MM.1S (cell line): ENCODE data around the gene MTM1.
A peak's percentile ranks its signal among the peaks of the same experiment; 100 is the strongest.

Source experiments
- DNase-seq: peaks from one replicate; pipeline ENCODE4 v3.0.0-alpha.2; 2015
- H2AFZ ChIP-seq: fragments of 300-600 bp; sonication (generic); 2 replicates; pipeline ENCODE4 v1.6.0; 2016; ENCODE audit warnings: antibody characterized with exemption, low read length
- H3F3A ChIP-seq: fragments of 300-600 bp; sonication (generic); 2 replicates; pipeline ENCODE4 v1.6.1; 2016; ENCODE audit warnings: mild to moderate bottlenecking, antibody characterized with exemption, low read length, moderate library complexity, mixed read lengths; ENCODE audit not compliant: insufficient read depth
- H3K27ac ChIP-seq: fragments of 300-600 bp; sonication (generic); 2 replicates; pipeline ENCODE4 v1.5.1; 2016; ENCODE audit warnings: mild to moderate bottlenecking, low read length
- H3K27me3 ChIP-seq: fragments of 300-600 bp; sonication (generic); replicated peaks from 2 replicates; pipeline ENCODE4 v1.6.0; 2016; ENCODE audit warnings: low read length; ENCODE audit not compliant: insufficient read depth
- H3K36me3 ChIP-seq: fragments of 300-600 bp; sonication (generic); replicated peaks from 2 replicates; pipeline ENCODE4 v1.6.1; 2016; ENCODE audit warnings: mild to moderate bottlenecking, low read length, mixed read lengths; ENCODE audit not compliant: insufficient read depth
- H3K4me1 ChIP-seq: fragments of 300-600 bp; sonication (generic); 2 replicates; pipeline ENCODE4 v1.6.1; 2016; ENCODE audit warnings: low read length, mixed read lengths
- H3K4me2 ChIP-seq: fragments of 300-600 bp; sonication (generic); 2 replicates; pipeline ENCODE4 v1.6.0; 2016; ENCODE audit warnings: low read depth, low read length
- H3K4me3 ChIP-seq: fragments of 300-600 bp; sonication (generic); 2 replicates; pipeline ENCODE4 v1.5.1; 2016; ENCODE audit warnings: low read length, mixed read lengths
- H3K79me2 ChIP-seq: fragments of 300-600 bp; sonication (generic); 2 replicates; pipeline ENCODE4 v1.6.1; 2016; ENCODE audit warnings: mixed run types, low read length, mixed read lengths
- H3K9ac ChIP-seq: fragments of 300-600 bp; sonication (generic); 2 replicates; pipeline ENCODE4 v1.6.1; 2016; ENCODE audit warnings: low read length, mixed read lengths
- H3K9me2 ChIP-seq: fragments of 300-600 bp; sonication (generic); replicated peaks from 2 replicates; pipeline ENCODE4 v1.6.1; 2016; ENCODE audit warnings: mild to moderate bottlenecking, low read length, mixed read lengths; ENCODE audit not compliant: insufficient read depth
- H3K9me3 ChIP-seq: fragments of 300-600 bp; sonication (generic); replicated peaks from 2 replicates; pipeline ENCODE4 v1.6.1; 2016; ENCODE audit warnings: mild to moderate bottlenecking, low read length, mixed read lengths; ENCODE audit not compliant: insufficient read depth
- H4K20me1 ChIP-seq: fragments of 300-600 bp; sonication (generic); 2 replicates; pipeline ENCODE4 v1.6.1; 2016; ENCODE audit warnings: mild to moderate bottlenecking, low read length, moderate library complexity, mixed read lengths; ENCODE audit not compliant: insufficient read depth
- EZH2 ChIP-seq: fragments of 300-600 bp; sonication (generic); optimal IDR thresholded peaks from 2 replicates; pipeline ENCODE3; 2017; ENCODE audit warnings: low read depth, mild to moderate bottlenecking, antibody characterized with exemption, low read length, mixed read lengths
- EZH2phosphoT487 ChIP-seq: fragments of 300-600 bp; sonication (generic); IDR thresholded peaks from 2 replicates; pipeline ENCODE4 v1.6.1; 2018; ENCODE audit warnings: antibody characterized with exemption, low read length
- TF ChIP-seq, protein P1 (sequence below): fragments of 300-600 bp; sonication (generic); IDR thresholded peaks from 2 replicates; pipeline ENCODE4 v1.5.1; 2016; ENCODE audit warnings: antibody characterized with exemption, low read length, mixed read lengths

MTM1 gene

GRCh38 chrX:150696331-150696730 is 127.9 kb downstream of the MTM1 start:
- Histone ChIP-seq H3K79me2 (peaks cover 68% of the 10 kb centered on the region), H4K20me1 (0 out of 2 replicates have a peak, but pooled peaks cover 3% of the 10 kb centered on the region), H3K36me3 (no peaks in the 10 kb centered on the region; the same call in 1 of the 2 replicates), H3K4me2 (no peak overlapping the region), H3K27me3 (no peaks in the 10 kb centered on the region), H3K4me1 (peaks cover 23% of the 10 kb centered on the region), H3F3A (peaks cover 5% of the 10 kb centered on the region), H3K4me3 (no peak overlapping the region), H3K9me2 (no peaks in the 10 kb centered on the region), H3K9ac (no peak overlapping the region), H2AFZ (no peak overlapping the region), H3K27ac (no peak overlapping the region), H3K9me3 (no peaks in the 10 kb centered on the region)
- TF ChIP-seq, protein P1, sequence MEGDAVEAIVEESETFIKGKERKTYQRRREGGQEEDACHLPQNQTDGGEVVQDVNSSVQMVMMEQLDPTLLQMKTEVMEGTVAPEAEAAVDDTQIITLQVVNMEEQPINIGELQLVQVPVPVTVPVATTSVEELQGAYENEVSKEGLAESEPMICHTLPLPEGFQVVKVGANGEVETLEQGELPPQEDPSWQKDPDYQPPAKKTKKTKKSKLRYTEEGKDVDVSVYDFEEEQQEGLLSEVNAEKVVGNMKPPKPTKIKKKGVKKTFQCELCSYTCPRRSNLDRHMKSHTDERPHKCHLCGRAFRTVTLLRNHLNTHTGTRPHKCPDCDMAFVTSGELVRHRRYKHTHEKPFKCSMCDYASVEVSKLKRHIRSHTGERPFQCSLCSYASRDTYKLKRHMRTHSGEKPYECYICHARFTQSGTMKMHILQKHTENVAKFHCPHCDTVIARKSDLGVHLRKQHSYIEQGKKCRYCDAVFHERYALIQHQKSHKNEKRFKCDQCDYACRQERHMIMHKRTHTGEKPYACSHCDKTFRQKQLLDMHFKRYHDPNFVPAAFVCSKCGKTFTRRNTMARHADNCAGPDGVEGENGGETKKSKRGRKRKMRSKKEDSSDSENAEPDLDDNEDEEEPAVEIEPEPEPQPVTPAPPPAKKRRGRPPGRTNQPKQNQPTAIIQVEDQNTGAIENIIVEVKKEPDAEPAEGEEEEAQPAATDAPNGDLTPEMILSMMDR: no peak
- no peak for TF ChIP-seq EZH2phosphoT487
- no peak for TF ChIP-seq EZH2
- DNase-seq: peak; percentile 32

DNA sequence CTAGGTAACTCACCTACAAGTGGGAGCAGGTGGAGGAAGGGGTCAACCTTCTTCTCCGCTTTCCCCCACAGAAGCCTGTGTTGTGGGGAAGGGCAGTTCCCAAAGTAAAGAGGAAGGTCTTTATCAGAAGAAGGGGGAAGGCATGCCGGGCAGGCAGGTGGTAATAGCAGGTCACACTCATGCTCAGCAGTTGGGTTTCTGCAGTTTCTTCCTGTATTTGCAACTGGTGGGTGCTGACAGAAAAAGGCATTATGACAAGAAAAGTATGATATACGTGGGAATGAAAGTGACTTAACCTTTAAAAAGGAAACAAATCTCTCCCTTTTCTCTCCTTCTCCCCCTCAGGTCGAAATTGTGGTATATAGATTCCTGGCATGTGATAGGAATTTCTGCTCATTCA is 128.4 kb downstream of the MTM1 start:
- Histone ChIP-seq H3K36me3 (no peaks in the 10 kb centered on the region; the same call in 1 of the 2 replicates), H3K9ac (no peak overlapping the region), H2AFZ (no peak overlapping the region), H3K27me3 (no peaks in the 10 kb centered on the region), H3K79me2 (peaks cover 68% of the 10 kb centered on the region), H3K9me2 (no peaks in the 10 kb centered on the region), H3K4me2 (no peak overlapping the region), H3K27ac (no peak overlapping the region), H3K4me3 (no peak overlapping the region), H3K4me1 (peaks cover 23% of the 10 kb centered on the region), H4K20me1 (0 out of 2 replicates have a peak, but pooled peaks cover 3% of the 10 kb centered on the region), H3K9me3 (no peaks in the 10 kb centered on the region), H3F3A (peaks cover 5% of the 10 kb centered on the region)
- no peak for DNase-seq
- TF ChIP-seq EZH2phosphoT487: no peak
- TF ChIP-seq, protein P1: no peak
- no peak for TF ChIP-seq EZH2

DNA sequence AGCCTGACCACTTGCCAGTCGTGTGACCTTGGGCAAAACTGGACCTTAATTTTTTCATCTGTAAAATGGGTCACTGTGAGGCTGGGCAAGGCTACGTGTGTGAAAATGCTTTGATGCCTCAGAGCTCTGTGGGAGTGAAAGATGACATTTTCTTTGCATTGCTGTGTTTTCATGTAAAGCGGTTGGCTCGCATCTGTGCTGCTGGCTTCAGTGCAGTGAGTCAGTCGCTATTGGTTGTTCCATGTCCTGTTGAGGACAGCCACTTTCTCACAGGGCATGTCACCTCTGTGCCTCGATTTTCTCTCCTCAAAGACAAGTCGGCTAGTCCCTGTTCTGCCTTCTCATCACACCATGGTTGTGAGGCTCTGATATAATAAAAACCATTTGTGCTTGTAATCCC is 129.2 kb downstream of the MTM1 start:
- H3K79me2 ChIP-seq: peaks cover 68% of the 10 kb centered on the region
- H3F3A ChIP-seq: peaks cover 5% of the 10 kb centered on the region
- no peaks in the 10 kb centered on the region for H3K27me3 ChIP-seq
- no peak overlapping the region for H3K9ac ChIP-seq
- H3K4me1 ChIP-seq: peaks cover 19% of the 10 kb centered on the region
- DNase-seq: no peak
- no peak for TF ChIP-seq EZH2
- TF ChIP-seq EZH2phosphoT487: no peak
- TF ChIP-seq, protein P1: no peak
- H4K20me1 ChIP-seq: 0 out of 2 replicates have a peak, but pooled peaks cover 3% of the 10 kb centered on the region
- H3K4me3 ChIP-seq: no peak overlapping the region
- H2AFZ ChIP-seq: no peak overlapping the region
- H3K4me2 ChIP-seq: no peak overlapping the region
- H3K9me3 ChIP-seq: no peaks in the 10 kb centered on the region
- no peaks in the 10 kb centered on the region; the same call in 1 of the 2 replicates for H3K36me3 ChIP-seq
- H3K27ac ChIP-seq: no peak overlapping the region
- H3K9me2 ChIP-seq: no peaks in the 10 kb centered on the region
